Body of pancreas (tissue), 4 donors: ENCODE measurements around the gene GTF2F2.

ENCODE experiments used
- CTCF ChIP-seq, 7 experiments: fragments of 450-650 bp in 4 of 7; fragments of 200-600 bp in 3 of 7; sonication (generic) in 3 of 7; IDR thresholded peaks; one replicate each; pipeline ENCODE4 v1.5.1; 2016 to 2019; ENCODE audit warnings: antibody characterized with exemption in 7 of 7
- POLR2A ChIP-seq, 3 donors: fragments of 450-650 bp; IDR thresholded peaks; one replicate each; pipeline ENCODE4 v1.6.1; 2016; ENCODE audit warnings: antibody characterized with exemption in 3 of 3, mild to moderate bottlenecking in 2 of 3

- TF ChIP-seq CTCF (IDR thresholded peaks at IDR 0.05) (no peak), POLR2A (IDR thresholded peaks at IDR 0.05) (no peak)
Observed at GRCh38 chr13:45074721-45075120, 45.6 kb upstream of the GTF2F2 start.
